GM12892 (cell line): ENCODE results near the gene PARD6G.
"Not testable (repeated sequence)": the region's sequence is repeated elsewhere in the genome, so short reads cannot be mapped to it uniquely, and the experiment has no call there.

Source experiments
- DNase-seq: peaks from one replicate; pipeline ENCODE4 v3.0.0; 2011; ENCODE audit not compliant: insufficient read length
- FAIRE-seq: peaks from 2 replicates; lab custom pipeline; 2011; peaks lifted over from hg19 to GRCh38; lab: Jason Lieb, UNC
- POLR2A ChIP-seq: IDR thresholded peaks from 2 replicates; pipeline ENCODE4 v1.6.1; 2011; ENCODE audit warnings: low read depth, low read length, control low read depth
- POLR2AphosphoS5 ChIP-seq: IDR thresholded peaks from 2 replicates; pipeline ENCODE4 v1.6.1; 2011; ENCODE audit warnings: low read depth, low read length, control low read depth
- TAF1 ChIP-seq: IDR thresholded peaks from 2 replicates; pipeline ENCODE4 v1.6.1; 2011; ENCODE audit warnings: low read depth, mild to moderate bottlenecking, control low read depth, low read length, borderline replicate concordance

Gene PARD6G

GRCh38 chr18:80170395-80171053, 76.8 kb downstream of the PARD6G start:
- DNase-seq, result no peak
- TF ChIP-seq POLR2AphosphoS5, result no peak
- TF ChIP-seq POLR2A, result no peak
- TF ChIP-seq TAF1, result no peak
- no peak for FAIRE-seq

GRCh38 chr18:80169607-80170006, 77.7 kb downstream of the PARD6G start:
- no peak for FAIRE-seq
- no peak for DNase-seq
- TF ChIP-seq POLR2A (no peak), POLR2AphosphoS5 (no peak), TAF1 (no peak)

GRCh38 chr18:80168982-80169381, 78.3 kb downstream of the PARD6G start:
- no peak for DNase-seq
- no peak for FAIRE-seq

GRCh38 chr18:80168346-80168745, 79.0 kb downstream of the PARD6G start:
- TF ChIP-seq POLR2AphosphoS5 (no peak), POLR2A (no peak), TAF1 (no peak)
- FAIRE-seq, result no peak
- no peak for DNase-seq

More at GRCh38 chr18:80168982-80169381, 78.3 kb downstream of the PARD6G start:
- TF ChIP-seq POLR2A (no peak), POLR2AphosphoS5 (no peak), TAF1 (no peak)

GRCh38 chr18:80167931-80168330, 79.4 kb downstream of the PARD6G start:
- DNase-seq (no peak), FAIRE-seq (no peak)
- TF ChIP-seq TAF1, result no peak
- no peak for TF ChIP-seq POLR2A
- TF ChIP-seq POLR2AphosphoS5, result no peak

GRCh38 chr18:80167331-80167730, 80.0 kb downstream of the PARD6G start:
- DNase-seq (no peak), FAIRE-seq (no peak)
- TF ChIP-seq POLR2A, result no peak
- TF ChIP-seq POLR2AphosphoS5, result no peak
- TF ChIP-seq TAF1, result no peak

- DNase-seq (no peak), FAIRE-seq (no peak)
- TF ChIP-seq TAF1 (no peak), POLR2A (no peak), POLR2AphosphoS5 (no peak)
Measured at GRCh38 chr18:80166725-80167124, 80.6 kb downstream of the PARD6G start.

GRCh38 chr18:80166240-80166639, 81.1 kb downstream of the PARD6G start:
- DNase-seq (no peak), FAIRE-seq (no peak)
- TF ChIP-seq POLR2AphosphoS5 (no peak), TAF1 (no peak), POLR2A (no peak)

GRCh38 chr18:80164727-80165355, 82.5 kb downstream of the PARD6G start:
- not testable (repeated sequence) for FAIRE-seq, DNase-seq

- TF ChIP-seq TAF1 (no peak), POLR2AphosphoS5 (no peak), POLR2A (no peak)
- DNase-seq, result no peak
- no peak for FAIRE-seq
Measured at GRCh38 chr18:80163183-80163582, 84.1 kb downstream of the PARD6G start.

- FAIRE-seq (no peak), DNase-seq (no peak)
- no peak for TF ChIP-seq POLR2AphosphoS5
- TF ChIP-seq POLR2A, result no peak
- TF ChIP-seq TAF1, result no peak
Measured at GRCh38 chr18:80161781-80162417, 85.4 kb downstream of the PARD6G start.
